ENCODE measurements around the gene RAB33B.
"Not testable (repeated sequence)": the region's sequence is repeated elsewhere in the genome, so short reads cannot be mapped to it uniquely, and the experiment has no call there.

Gene RAB33B

GRCh38 chr4:139464512-139464911 is 10.6 kb downstream of the RAB33B start:
- DNase-seq (ENCODE audit: low read depth in 2 of 2), result not testable (repeated sequence)

GRCh38 chr4:139465922-139466321 is 12.0 kb downstream of the RAB33B start:
- no peak for DNase-seq (ENCODE audit: low read depth in 2 of 2)

GRCh38 chr4:139468756-139469155 is 14.8 kb downstream of the RAB33B start:
- not testable (repeated sequence) for DNase-seq (ENCODE audit: low read depth in 2 of 2)

GRCh38 chr4:139469216-139469615 is 15.3 kb downstream of the RAB33B start:
- no peak for DNase-seq (ENCODE audit: low read depth in 2 of 2)

- DNase-seq (ENCODE audit: low read depth in 2 of 2), result no peak
Measured at GRCh38 chr4:139469869-139470268, 15.9 kb downstream of the RAB33B start.

- DNase-seq (ENCODE audit: low read depth in 2 of 2), result no peak
Measured at GRCh38 chr4:139470295-139470694, 16.4 kb downstream of the RAB33B start.

- no peak for DNase-seq (ENCODE audit: low read depth in 2 of 2)
Measured at GRCh38 chr4:139470997-139471665, 17.2 kb downstream of the RAB33B start.

- no peak for DNase-seq (ENCODE audit: low read depth in 2 of 2)
Measured at GRCh38 chr4:139472852-139473251, 18.9 kb downstream of the RAB33B start.

GRCh38 chr4:139476363-139476762 is 22.4 kb downstream of the RAB33B start:
- DNase-seq (ENCODE audit: low read depth in 2 of 2), result no peak

GRCh38 chr4:139481465-139481864 is 27.5 kb downstream of the RAB33B start:
- DNase-seq (ENCODE audit: low read depth in 2 of 2), result no peak

GRCh38 chr4:139483000-139483399 is 29.1 kb downstream of the RAB33B start:
- no peak for DNase-seq (ENCODE audit: low read depth in 2 of 2)

- no peak for DNase-seq (ENCODE audit: low read depth in 2 of 2)
Measured at GRCh38 chr4:139484783-139485311, 30.9 kb downstream of the RAB33B start.

- DNase-seq (ENCODE audit: low read depth in 2 of 2), result no peak
Measured at GRCh38 chr4:139488442-139488841, 34.5 kb downstream of the RAB33B start.

- DNase-seq (ENCODE audit: low read depth in 2 of 2), result no peak
Measured at GRCh38 chr4:139489638-139490037, 35.7 kb downstream of the RAB33B start.

- no peak for DNase-seq (ENCODE audit: low read depth in 2 of 2)
Measured at GRCh38 chr4:139492429-139492828, 38.5 kb downstream of the RAB33B start.

- DNase-seq (ENCODE audit: low read depth in 2 of 2), result no peak
Measured at GRCh38 chr4:139493176-139493575, 39.3 kb downstream of the RAB33B start.

GRCh38 chr4:139499186-139499585 is 45.3 kb downstream of the RAB33B start:
- DNase-seq (ENCODE audit: low read depth in 2 of 2), result no peak

- DNase-seq (ENCODE audit: low read depth in 2 of 2), result no peak
Measured at GRCh38 chr4:139501117-139501516, 47.2 kb downstream of the RAB33B start.

GRCh38 chr4:139501527-139501926 is 47.6 kb downstream of the RAB33B start:
- no peak for DNase-seq (ENCODE audit: low read depth in 2 of 2)

GRCh38 chr4:139501927-139502899 is 48.3 kb downstream of the RAB33B start:
- no peak for DNase-seq (ENCODE audit: low read depth in 2 of 2)

- DNase-seq (ENCODE audit: low read depth in 2 of 2), result no peak
Measured at GRCh38 chr4:139503622-139504166, 49.8 kb downstream of the RAB33B start.

- DNase-seq (ENCODE audit: low read depth in 2 of 2), result no peak
Measured at GRCh38 chr4:139506774-139507173, 52.9 kb downstream of the RAB33B start.

All from activated CD8-positive, alpha-beta memory T cell treated with anti-CD3 and anti-CD28 coated beads for 4 hours (primary cell).